ENCODE results near the gene MGAT5B.

The MGAT5B gene

GRCh38 chr17:76869496-76870376, 1.5 kb downstream of the MGAT5B start:
- Histone ChIP-seq H3K36me3 (ENCODE audit: control insufficient read depth, low read length) (no peaks in the 10 kb centered on the region), H3K79me2 (ENCODE audit: control insufficient read depth, low read length) (no peaks in the 10 kb centered on the region), H4K20me1 (ENCODE audit: control insufficient read depth, insufficient read depth, low read depth, low read length) (no peaks in the 10 kb centered on the region), H3K9me2 (replicated peaks; ENCODE audit: control insufficient read depth, low read length) (no peaks in the 10 kb centered on the region), H3K27me3 (ENCODE audit: control insufficient read depth, low read length) (peaks cover 21% of the 10 kb centered on the region), H3K4me3 (ENCODE audit: low read length) (no peak overlapping the region), H3K4me1 (ENCODE audit: control insufficient read depth, low read length) (peaks cover 11% of the 10 kb centered on the region), H3K27ac (ENCODE audit: low read depth, low read length) (no peak overlapping the region), H3F3A (ENCODE audit: control insufficient read depth, insufficient read depth) (no peaks in the 10 kb centered on the region), H3K4me2 (ENCODE audit: low read length) (no peak overlapping the region), H3K9me3 (ENCODE audit: control insufficient read depth, insufficient read depth, low read length) (peaks cover under 1% of the 10 kb centered on the region; the same call in 1 of the 2 replicates)
- no peak for TF ChIP-seq EZH2phosphoT487 (IDR thresholded peaks at IDR 0.05; ENCODE audit: borderline replicate concordance, low read length)
- no peak for TF ChIP-seq CTCF (IDR thresholded peaks at IDR 0.05; ENCODE audit: low read depth, low read length, poor library complexity, severe bottlenecking)

- H3K4me2 ChIP-seq (ENCODE audit: low read length), result no peak overlapping the region
- no peak overlapping the region for H3K27ac ChIP-seq (ENCODE audit: low read depth, low read length)
- no peaks in the 10 kb centered on the region for H4K20me1 ChIP-seq (ENCODE audit: control insufficient read depth, insufficient read depth, low read depth, low read length)
- no peaks in the 10 kb centered on the region for H3K36me3 ChIP-seq (ENCODE audit: control insufficient read depth, low read length)
- no peak for TF ChIP-seq EZH2phosphoT487 (IDR thresholded peaks at IDR 0.05; ENCODE audit: borderline replicate concordance, low read length)
- TF ChIP-seq CTCF (IDR thresholded peaks at IDR 0.05; ENCODE audit: low read depth, low read length, poor library complexity, severe bottlenecking), result no peak
- H3K9me3 ChIP-seq (ENCODE audit: control insufficient read depth, insufficient read depth, low read length), result peaks cover 7% of the 10 kb centered on the region; the same call in 1 of the 2 replicates
- H3K4me1 ChIP-seq (ENCODE audit: control insufficient read depth, low read length), result peaks cover 11% of the 10 kb centered on the region
- no peaks in the 10 kb centered on the region for H3F3A ChIP-seq (ENCODE audit: control insufficient read depth, insufficient read depth)
- H3K79me2 ChIP-seq (ENCODE audit: control insufficient read depth, low read length), result no peaks in the 10 kb centered on the region
- peaks cover 21% of the 10 kb centered on the region for H3K27me3 ChIP-seq (ENCODE audit: control insufficient read depth, low read length)
- no peaks in the 10 kb centered on the region for H3K9me2 ChIP-seq (replicated peaks; ENCODE audit: control insufficient read depth, low read length)
- H3K4me3 ChIP-seq (ENCODE audit: low read length), result no peak overlapping the region
These were observed 2.1 kb downstream of the MGAT5B start for GRCh38 chr17:76870377-76870714.

- Histone ChIP-seq H3K4me1 (ENCODE audit: control insufficient read depth, low read length) (peaks cover 11% of the 10 kb centered on the region), H3K4me2 (ENCODE audit: low read length) (no peak overlapping the region), H3K9me3 (ENCODE audit: control insufficient read depth, insufficient read depth, low read length) (peaks cover 11% of the 10 kb centered on the region; the same call in 1 of the 2 replicates), H3K27me3 (ENCODE audit: control insufficient read depth, low read length) (peaks cover 21% of the 10 kb centered on the region), H3K36me3 (ENCODE audit: control insufficient read depth, low read length) (no peaks in the 10 kb centered on the region), H3K27ac (ENCODE audit: low read depth, low read length) (no peak overlapping the region), H3K9me2 (replicated peaks; ENCODE audit: control insufficient read depth, low read length) (no peaks in the 10 kb centered on the region), H3F3A (ENCODE audit: control insufficient read depth, insufficient read depth) (no peaks in the 10 kb centered on the region), H3K79me2 (ENCODE audit: control insufficient read depth, low read length) (no peaks in the 10 kb centered on the region), H3K4me3 (ENCODE audit: low read length) (no peak overlapping the region), H4K20me1 (ENCODE audit: control insufficient read depth, insufficient read depth, low read depth, low read length) (no peaks in the 10 kb centered on the region)
- no peak for TF ChIP-seq EZH2phosphoT487 (IDR thresholded peaks at IDR 0.05; ENCODE audit: borderline replicate concordance, low read length)
- TF ChIP-seq CTCF (IDR thresholded peaks at IDR 0.05; ENCODE audit: low read depth, low read length, poor library complexity, severe bottlenecking), result no peak
These were observed 3.5 kb downstream of the MGAT5B start for GRCh38 chr17:76871668-76872067.

All from DOHH2 (cell line).